SK-N-MC (cell line): Measurements from ENCODE around the gene CCDC87.

ENCODE experiments used
- EZH2 ChIP-seq: fragments of 200-600 bp; sonication (generic); IDR thresholded peaks from one replicate; pipeline ENCODE4 v1.6.1; 2017; ENCODE audit warnings: antibody characterized with exemption
- FOXP2 ChIP-seq: optimal IDR thresholded peaks from 2 replicates; pipeline ENCODE3; 2011; ENCODE audit warnings: mild to moderate bottlenecking, moderate library complexity; ENCODE audit not compliant: insufficient read depth; ENCODE audit errors: extremely low read length, control extremely low read depth
- POLR2AphosphoS5 ChIP-seq: IDR thresholded peaks from 2 replicates; pipeline ENCODE4 v1.6.1; 2012; ENCODE audit warnings: mild to moderate bottlenecking, low read depth, low read length, borderline replicate concordance

- TF ChIP-seq POLR2AphosphoS5: no peak
- TF ChIP-seq EZH2: no peak
- TF ChIP-seq FOXP2: no peak
Observed at GRCh38 chr11:66559866-66560676, 32.8 kb downstream of the CCDC87 start.
